Immature natural killer cell (primary cell): ENCODE data around the gene NMT1. TPM values are rescaled to one million over a fixed set of nuclear protein-coding genes. Genes with fewer than 3 reads are reported as not detected.
A peak's percentile ranks its signal among the peaks of the same experiment; 100 is the strongest.

ENCODE experiments used
- DNase-seq, 3 donors: peaks; one replicate each; pipeline ENCODE4 v3.0.0; 2022; ENCODE audit warnings: mixed read lengths in 1 of 3
- H3K27ac Mint-ChIP-seq, 6 donors: one replicate each; pipeline ENCODE4 v1.8.0; 2020; ENCODE audit warnings: mixed read lengths in 6 of 6, mild to moderate bottlenecking in 5 of 6, inconsistent platforms in 4 of 6, moderate library complexity in 3 of 6
- H3K27me3 Mint-ChIP-seq, 3 donors: one replicate each; pipeline ENCODE4 v1.8.0; 2020 to 2021; ENCODE audit warnings: low read depth in 3 of 3, mild to moderate bottlenecking in 3 of 3, mixed read lengths in 3 of 3, moderate library complexity in 3 of 3, inconsistent platforms in 1 of 3
- H3K36me3 Mint-ChIP-seq, 3 donors: one replicate each; pipeline ENCODE4 v1.8.0; 2020; ENCODE audit warnings: mixed read lengths in 3 of 3, inconsistent platforms in 2 of 3, mild to moderate bottlenecking in 2 of 3
- H3K4me1 Mint-ChIP-seq, 2 donors: one replicate each; pipeline ENCODE4 v1.8.0; 2020; ENCODE audit warnings: inconsistent platforms in 2 of 2, mild to moderate bottlenecking in 2 of 2, mixed read lengths in 2 of 2, moderate library complexity in 1 of 2
- H3K4me3 Mint-ChIP-seq, 5 donors: one replicate each; pipeline ENCODE4 v1.8.0; 2020; ENCODE audit warnings: mild to moderate bottlenecking in 5 of 5, mixed read lengths in 5 of 5, inconsistent platforms in 3 of 5, moderate library complexity in 3 of 5
- H3K9me3 Mint-ChIP-seq, 6 donors: one replicate each; pipeline ENCODE4 v1.8.0; 2020; ENCODE audit warnings: mild to moderate bottlenecking in 6 of 6, mixed read lengths in 6 of 6, inconsistent platforms in 4 of 6, moderate library complexity in 3 of 6
- polyA plus RNA-seq, 3 donors: library from polyadenylated mRNA; unstranded; fragments of 300-500 nt; fragmentation: Illumina TruSeq; gene quantifications; one replicate each; pipeline ENCODE4 v1.2.3, GENCODE V29; 2021

The NMT1 gene
- polyA plus RNA-seq, 3 donors from 2014 or later, result 53.8 to 74.1 (median 69.9) TPM

DNA sequence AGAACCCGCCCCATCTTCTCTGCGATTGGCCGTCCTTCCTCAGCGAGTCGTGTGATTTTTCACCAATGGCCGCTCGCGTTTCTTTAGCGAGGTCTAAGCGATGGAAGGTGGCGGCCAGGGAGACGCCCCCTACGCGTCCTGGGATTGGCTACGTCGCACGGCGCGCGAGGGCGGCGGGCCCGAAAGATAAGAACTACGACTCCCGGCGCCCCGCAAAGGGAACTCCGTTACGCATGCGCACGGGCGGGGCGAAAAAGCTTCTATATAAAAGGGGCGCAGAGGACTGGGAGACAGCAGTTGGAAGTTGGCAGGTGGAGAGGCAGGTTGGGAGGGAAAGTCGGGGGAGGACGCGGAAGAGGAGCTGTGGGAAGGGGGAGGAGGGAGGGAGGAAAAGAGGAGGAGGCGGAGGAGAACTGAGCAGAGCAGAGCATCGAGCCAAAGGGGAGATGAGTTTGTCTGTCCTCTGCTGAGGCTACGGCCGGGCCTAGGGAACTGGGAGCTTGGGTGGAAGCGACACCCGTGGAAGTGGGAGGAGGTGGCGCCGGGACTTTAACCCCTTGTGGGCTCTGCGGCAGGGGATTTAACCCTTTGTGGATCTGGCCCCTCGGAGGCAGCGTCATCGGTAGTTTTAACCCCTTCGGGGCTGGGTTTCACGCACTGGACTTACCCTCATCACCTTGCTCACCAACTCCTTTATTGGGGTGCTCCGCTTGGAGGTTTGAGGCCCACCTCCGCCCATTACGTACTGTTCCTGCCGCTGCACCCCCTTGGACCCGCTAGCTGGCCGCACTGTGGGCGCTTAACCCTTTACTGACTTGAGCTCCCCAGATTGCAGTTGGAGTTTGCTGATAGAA, 87.3 kb downstream of the NMT1 start, which contains the start of gene HEXIM1:
TSS of gene HEXIM1 (plus strand) at position 293 of the 854 bp plus-strand sequence. CDS start 716 bp downstream, outside the sequence.
- Mint-ChIP-seq H3K36me3 (no peaks in the 10 kb centered on the region), H3K9me3 (no peaks in the 10 kb centered on the region), H3K27me3 (peaks cover 20 to 34% (median 32%) of the 10 kb centered on the region in 3 donors), H3K4me1 (peaks cover 60 to 67% of the 10 kb centered on the region in 2 donors), H3K27ac (peak within 1 kb of the TSS; percentile 99 to 100 (median 100)), H3K4me3 (peak within 1 kb of the TSS; percentile 91 to 100 (median 98))
- DNase-seq, result peak; percentile 99 to 100 (median 100)

DNA sequence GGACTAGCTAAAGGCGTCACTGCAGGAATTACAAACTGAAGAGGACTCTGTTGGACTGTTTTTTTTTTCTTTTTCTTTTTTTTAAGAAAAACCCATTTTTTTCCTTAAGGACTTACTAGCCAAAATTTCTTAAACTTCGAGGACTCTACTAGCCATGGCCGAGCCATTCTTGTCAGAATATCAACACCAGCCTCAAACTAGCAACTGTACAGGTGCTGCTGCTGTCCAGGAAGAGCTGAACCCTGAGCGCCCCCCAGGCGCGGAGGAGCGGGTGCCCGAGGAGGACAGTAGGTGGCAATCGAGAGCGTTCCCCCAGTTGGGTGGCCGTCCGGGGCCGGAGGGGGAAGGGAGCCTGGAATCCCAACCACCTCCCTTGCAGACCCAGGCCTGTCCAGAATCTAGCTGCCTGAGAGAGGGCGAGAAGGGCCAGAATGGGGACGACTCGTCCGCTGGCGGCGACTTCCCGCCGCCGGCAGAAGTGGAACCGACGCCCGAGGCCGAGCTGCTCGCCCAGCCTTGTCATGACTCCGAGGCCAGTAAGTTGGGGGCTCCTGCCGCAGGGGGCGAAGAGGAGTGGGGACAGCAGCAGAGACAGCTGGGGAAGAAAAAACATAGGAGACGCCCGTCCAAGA, 88.0 kb downstream of the NMT1 start:
- Mint-ChIP-seq H3K36me3 (no peaks in the 10 kb centered on the region), H3K4me3 (peak overlapping the region; percentile 91 to 100 (median 98)), H3K4me1 (peaks cover 54 to 67% of the 10 kb centered on the region in 2 donors), H3K27ac (peak overlapping the region; percentile 99 to 100 (median 100)), H3K9me3 (no peaks in the 10 kb centered on the region), H3K27me3 (peaks cover 20 to 34% (median 32%) of the 10 kb centered on the region in 3 donors)
- peak; percentile 73 to 76 (median 73) for DNase-seq

DNA sequence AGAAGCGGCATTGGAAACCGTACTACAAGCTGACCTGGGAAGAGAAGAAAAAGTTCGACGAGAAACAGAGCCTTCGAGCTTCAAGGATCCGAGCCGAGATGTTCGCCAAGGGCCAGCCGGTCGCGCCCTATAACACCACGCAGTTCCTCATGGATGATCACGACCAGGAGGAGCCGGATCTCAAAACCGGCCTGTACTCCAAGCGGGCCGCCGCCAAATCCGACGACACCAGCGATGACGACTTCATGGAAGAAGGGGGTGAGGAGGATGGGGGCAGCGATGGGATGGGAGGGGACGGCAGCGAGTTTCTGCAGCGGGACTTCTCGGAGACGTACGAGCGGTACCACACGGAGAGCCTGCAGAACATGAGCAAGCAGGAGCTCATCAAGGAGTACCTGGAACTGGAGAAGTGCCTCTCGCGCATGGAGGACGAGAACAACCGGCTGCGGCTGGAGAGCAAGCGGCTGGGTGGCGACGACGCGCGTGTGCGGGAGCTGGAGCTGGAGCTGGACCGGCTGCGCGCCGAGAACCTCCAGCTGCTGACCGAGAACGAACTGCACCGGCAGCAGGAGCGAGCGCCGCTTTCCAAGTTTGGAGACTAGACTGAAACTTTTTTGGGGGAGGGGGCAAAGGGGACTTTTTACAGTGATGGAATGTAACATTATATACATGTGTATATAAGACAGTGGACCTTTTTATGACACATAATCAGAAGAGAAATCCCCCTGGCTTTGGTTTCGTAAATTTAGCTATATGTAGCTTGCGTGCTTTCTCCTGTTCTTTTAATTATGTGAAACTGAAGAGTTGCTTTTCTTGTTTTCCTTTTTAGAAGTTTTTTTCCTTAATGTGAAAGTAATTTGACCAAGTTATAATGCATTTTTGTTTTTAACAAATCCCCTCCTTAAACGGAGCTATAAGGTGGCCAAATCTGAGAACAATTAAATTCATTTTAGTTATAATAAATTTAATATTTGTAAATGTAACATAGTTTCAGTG, 88.8 kb downstream of the NMT1 start:
- DNase-seq, result peak in 2 of 3 donors; percentile 28 to 31
- peaks cover 52 to 65% of the 10 kb centered on the region in 2 donors for H3K4me1 Mint-ChIP-seq
- H3K27me3 Mint-ChIP-seq, result peaks cover 20 to 32% (median 32%) of the 10 kb centered on the region in 3 donors
- H3K4me3 Mint-ChIP-seq, result peak overlapping the region; percentile 91 to 100 (median 98)
- peak overlapping the region; percentile 99 to 100 (median 100) for H3K27ac Mint-ChIP-seq
- no peaks in the 10 kb centered on the region for H3K9me3 Mint-ChIP-seq
- no peaks in the 10 kb centered on the region for H3K36me3 Mint-ChIP-seq

DNA sequence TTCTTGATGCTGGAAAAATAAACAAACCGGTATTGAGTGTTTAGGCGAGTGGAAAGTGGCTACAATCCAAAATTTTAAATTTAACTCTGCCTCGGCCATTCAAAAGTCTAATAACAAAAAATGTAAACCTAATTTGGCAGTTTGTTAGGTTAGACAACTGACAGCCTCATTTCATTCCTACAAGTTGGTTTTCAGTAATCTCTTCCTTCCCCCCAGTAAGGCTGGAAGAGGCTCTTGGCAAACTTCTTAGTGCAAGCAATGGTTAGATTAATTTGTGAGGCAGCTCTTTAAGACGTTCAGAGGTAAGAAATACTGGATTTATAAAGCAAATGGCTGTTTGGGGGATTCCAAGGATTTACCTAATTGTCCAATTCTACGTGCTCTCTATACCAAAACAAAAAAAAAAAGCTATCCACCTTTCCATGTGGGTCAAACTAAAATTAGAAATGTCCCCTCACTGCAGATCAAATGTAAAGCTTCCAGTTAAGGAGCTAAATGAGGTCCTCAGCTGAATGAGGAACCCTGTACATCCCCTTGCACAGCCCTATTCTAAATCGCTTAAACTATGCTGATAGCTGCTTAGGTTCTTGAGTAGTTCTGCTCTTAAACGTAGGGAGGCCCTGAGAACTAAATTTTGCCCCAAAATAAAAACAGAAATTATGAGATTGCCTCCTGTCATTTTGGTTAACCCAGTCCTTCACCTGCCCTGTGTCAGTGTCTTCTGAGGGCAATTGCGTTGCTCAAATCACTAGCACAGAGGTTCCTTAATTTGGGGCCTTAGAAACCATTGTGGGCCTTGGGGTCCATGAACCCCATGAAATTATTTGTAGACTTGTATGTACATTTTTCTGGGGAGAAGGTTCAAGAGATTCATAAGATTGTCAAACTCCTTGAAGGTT, 90.0 kb downstream of the NMT1 start:
- Mint-ChIP-seq H3K4me1 (peaks cover 48 to 67% of the 10 kb centered on the region in 2 donors), H3K9me3 (no peaks in the 10 kb centered on the region), H3K27me3 (peaks cover 20 to 32% (median 32%) of the 10 kb centered on the region in 3 donors), H3K36me3 (no peaks in the 10 kb centered on the region), H3K4me3 (peak overlapping the region; percentile 61 to 100 (median 70)), H3K27ac (peak overlapping the region; percentile 79 to 100 (median 87))
- DNase-seq, result no peak

DNA sequence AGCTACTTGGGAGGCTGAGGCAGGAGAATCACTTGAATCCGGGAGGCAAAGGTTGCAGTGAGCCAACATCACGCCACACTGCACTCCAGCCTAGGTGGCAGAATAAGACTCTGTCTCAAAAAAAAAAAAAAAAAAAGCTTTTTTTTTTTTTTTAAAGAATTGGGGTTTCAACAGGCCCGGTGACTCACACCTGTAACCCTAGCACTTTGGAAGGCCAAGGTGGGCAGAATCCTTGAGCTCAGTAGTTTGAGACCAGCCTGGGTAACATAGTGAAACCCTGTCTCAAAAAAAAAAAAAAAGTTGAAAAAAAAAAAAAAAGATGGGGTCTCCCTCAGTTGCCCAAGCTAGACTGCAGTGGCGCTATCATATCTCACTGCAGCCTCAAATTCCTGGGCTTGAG, 93.9 kb downstream of the NMT1 start:
- Mint-ChIP-seq H3K27ac (peak overlapping the region in 3 of 6 donors; percentile 35 to 72 (median 71)), H3K27me3 (peaks cover 0 to 7% (median 0%) of the 10 kb centered on the region in 3 donors), H3K4me1 (peaks cover 42 to 62% of the 10 kb centered on the region in 2 donors), H3K4me3 (no peak overlapping the region), H3K9me3 (no peaks in the 10 kb centered on the region), H3K36me3 (peaks cover 0 to 4% (median 0%) of the 10 kb centered on the region in 3 donors)
- DNase-seq, result no peak

DNA sequence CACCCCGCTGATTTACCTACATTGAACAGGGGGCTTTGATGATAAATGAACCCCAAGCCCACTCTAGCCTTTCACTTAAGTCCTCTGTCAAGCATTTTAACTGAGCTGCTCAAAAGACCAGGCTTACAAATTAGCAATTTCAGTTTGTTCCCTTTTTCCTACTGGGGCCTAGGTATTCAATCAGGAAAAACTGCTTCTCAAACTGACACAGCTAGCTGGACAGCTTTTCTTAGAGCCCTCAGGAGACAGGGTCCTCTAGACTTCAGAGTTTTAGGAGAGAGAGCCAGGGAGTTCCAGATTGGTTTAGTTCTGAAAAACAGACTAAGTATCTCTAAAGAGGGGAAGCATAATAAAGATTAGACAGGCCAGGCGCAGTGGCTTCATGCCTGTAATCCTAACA, 94.4 kb downstream of the NMT1 start:
- peaks cover 42 to 62% of the 10 kb centered on the region in 2 donors for H3K4me1 Mint-ChIP-seq
- H3K36me3 Mint-ChIP-seq, result peaks cover 0 to 4% (median 0%) of the 10 kb centered on the region in 3 donors
- H3K27me3 Mint-ChIP-seq, result peaks cover 0 to 5% (median under 1%) of the 10 kb centered on the region in 3 donors
- no peaks in the 10 kb centered on the region for H3K9me3 Mint-ChIP-seq
- H3K27ac Mint-ChIP-seq, result peak overlapping the region in 4 of 6 donors; percentile 18 to 72 (median 53)
- H3K4me3 Mint-ChIP-seq, result no peak overlapping the region
- DNase-seq, result no peak

DNA sequence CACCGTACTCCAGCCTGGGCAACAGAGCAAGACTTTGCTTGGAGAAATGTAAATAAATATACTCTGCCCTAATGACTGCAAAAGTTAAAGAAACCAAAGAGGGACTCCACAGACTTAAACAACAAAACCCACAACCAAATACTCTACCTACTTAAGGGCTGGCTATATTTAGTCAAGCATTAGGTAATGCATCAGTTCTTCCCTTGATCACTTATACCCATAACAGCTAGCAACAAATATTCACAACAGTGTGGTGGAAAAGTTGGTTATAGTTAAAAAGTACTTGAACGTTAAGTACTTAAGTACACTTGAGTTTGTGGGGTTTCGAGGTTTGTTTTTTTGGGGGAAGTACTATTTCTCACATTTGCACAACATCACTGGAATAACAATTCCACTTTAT, 95.1 kb downstream of the NMT1 start:
- Mint-ChIP-seq H3K9me3 (no peaks in the 10 kb centered on the region), H3K27me3 (peaks cover under 1 to 7% (median 5%) of the 10 kb centered on the region in 3 donors), H3K4me1 (peaks cover 37 to 56% of the 10 kb centered on the region in 2 donors), H3K36me3 (peaks cover 0 to 4% (median 0%) of the 10 kb centered on the region in 3 donors), H3K27ac (peak overlapping the region in 2 of 6 donors; percentile 8 to 24), H3K4me3 (no peak overlapping the region)
- DNase-seq, result no peak

Other genes starting within 250 kb of the NMT1 start
- not detected for gene GJC1, start 231.0 kb upstream of the NMT1 start, polyA plus RNA-seq
- gene HIGD1B, start 213.4 kb upstream of the NMT1 start, polyA plus RNA-seq, result not detected
- 100 to 1,000 TPM in 2 of 3 donors, 10 to 100 TPM in 1; 76.5 to 109 (median 101) TPM for gene EFTUD2, start 161.9 kb upstream of the NMT1 start, polyA plus RNA-seq
- 1 to 10 TPM in 1 of 3 donors, not detected in 2; 1.1 TPM for gene GFAP, start 145.8 kb upstream of the NMT1 start, polyA plus RNA-seq
- gene KIF18B, start 113.5 kb upstream of the NMT1 start, polyA plus RNA-seq, result under 1 TPM in 1 of 3 donors, not detected in 2; 0.37 TPM
- under 1 TPM in 1 of 3 donors, not detected in 2; 0.20 TPM for gene C1QL1, start 93.0 kb upstream of the NMT1 start, polyA plus RNA-seq
- gene DCAKD, start 9.7 kb upstream of the NMT1 start, polyA plus RNA-seq, result 10 to 100 TPM in 1 of 3 donors, 1 to 10 TPM in 2; 8.3 to 22.9 (median 9.3) TPM
- gene PLCD3, start 71.2 kb downstream of the NMT1 start, polyA plus RNA-seq, result under 1 TPM in 1 of 3 donors, not detected in 2; 0.75 TPM
- gene ACBD4, start 74.4 kb downstream of the NMT1 start, polyA plus RNA-seq, result 10 to 100 TPM in 2 of 3 donors, 1 to 10 TPM in 1; 7.9 to 11.2 (median 10.4) TPM
- gene HEXIM1, start 87.2 kb downstream of the NMT1 start, polyA plus RNA-seq, result 1 to 10 TPM; 1.1 to 7.2 (median 3.0) TPM
- gene HEXIM2, start 100.6 kb downstream of the NMT1 start, polyA plus RNA-seq, result 1 to 10 TPM; 1.9 to 7.4 (median 5.6) TPM
- 10 to 100 TPM; 17.6 to 66.7 (median 25.3) TPM for gene FMNL1, start 160.6 kb downstream of the NMT1 start, polyA plus RNA-seq
- under 1 TPM in 1 of 3 donors, not detected in 2; 0.16 TPM for gene SPATA32, start 200.8 kb downstream of the NMT1 start, polyA plus RNA-seq